Epithelial cell of proximal tubule (primary cell): ENCODE results near the gene CCDC174. TPM values are rescaled to one million over a fixed set of nuclear protein-coding genes. Genes with fewer than 3 reads are reported as not detected.

Experiments used
- DNase-seq: peaks from one replicate; pipeline ENCODE4 v3.0.0-alpha.2; 2011; ENCODE audit warnings: low read depth
- H3K4me3 ChIP-seq: 2 replicates; pipeline ENCODE4 v1.5.1; 2011; ENCODE audit warnings: low read depth, mild to moderate bottlenecking, low read length
- total RNA-seq: library from RNA; depleted of rRNA; stranded (reverse); fragments of >200 nt; gene quantifications from 2 replicates; pipeline ENCODE4 v1.2.3, GENCODE V29; 2015
- TF ChIP-seq, protein P1 (sequence below): conservative IDR thresholded peaks from 2 replicates; pipeline ENCODE4 v1.5.1; 2012; ENCODE audit warnings: low read depth, mild to moderate bottlenecking, low read length

CCDC174 gene
- total RNA-seq, 1 donor from 2014 or later, result 8.0 TPM

DNA sequence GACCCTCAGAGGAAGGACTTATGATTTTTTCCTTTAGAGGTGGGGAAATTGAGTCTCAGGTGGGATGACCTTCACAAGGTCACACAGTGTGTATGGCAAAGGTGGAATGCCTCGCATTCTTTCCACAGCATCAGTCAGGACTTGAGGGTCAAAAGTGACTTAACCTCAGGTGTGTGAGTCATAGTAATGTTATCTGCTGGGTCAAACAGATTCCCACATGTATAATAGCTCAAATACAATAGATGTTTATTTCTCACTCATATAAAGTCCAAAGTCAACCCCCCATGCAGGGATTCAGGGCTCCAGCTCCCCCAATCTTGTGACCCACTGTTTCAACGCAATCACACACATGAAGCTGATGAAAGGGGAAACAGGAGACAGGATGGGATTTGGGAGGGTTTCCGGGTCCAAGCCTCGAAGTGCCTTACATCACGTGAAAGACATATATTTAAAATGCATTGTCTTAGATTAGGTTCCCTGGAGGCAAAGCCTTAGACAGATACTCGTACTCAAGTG is 34.0 kb upstream of the CCDC174 start:
- H3K4me3 ChIP-seq, result no peak overlapping the region
- TF ChIP-seq, protein P1, sequence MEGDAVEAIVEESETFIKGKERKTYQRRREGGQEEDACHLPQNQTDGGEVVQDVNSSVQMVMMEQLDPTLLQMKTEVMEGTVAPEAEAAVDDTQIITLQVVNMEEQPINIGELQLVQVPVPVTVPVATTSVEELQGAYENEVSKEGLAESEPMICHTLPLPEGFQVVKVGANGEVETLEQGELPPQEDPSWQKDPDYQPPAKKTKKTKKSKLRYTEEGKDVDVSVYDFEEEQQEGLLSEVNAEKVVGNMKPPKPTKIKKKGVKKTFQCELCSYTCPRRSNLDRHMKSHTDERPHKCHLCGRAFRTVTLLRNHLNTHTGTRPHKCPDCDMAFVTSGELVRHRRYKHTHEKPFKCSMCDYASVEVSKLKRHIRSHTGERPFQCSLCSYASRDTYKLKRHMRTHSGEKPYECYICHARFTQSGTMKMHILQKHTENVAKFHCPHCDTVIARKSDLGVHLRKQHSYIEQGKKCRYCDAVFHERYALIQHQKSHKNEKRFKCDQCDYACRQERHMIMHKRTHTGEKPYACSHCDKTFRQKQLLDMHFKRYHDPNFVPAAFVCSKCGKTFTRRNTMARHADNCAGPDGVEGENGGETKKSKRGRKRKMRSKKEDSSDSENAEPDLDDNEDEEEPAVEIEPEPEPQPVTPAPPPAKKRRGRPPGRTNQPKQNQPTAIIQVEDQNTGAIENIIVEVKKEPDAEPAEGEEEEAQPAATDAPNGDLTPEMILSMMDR, result no peak
- DNase-seq, result no peak

DNA sequence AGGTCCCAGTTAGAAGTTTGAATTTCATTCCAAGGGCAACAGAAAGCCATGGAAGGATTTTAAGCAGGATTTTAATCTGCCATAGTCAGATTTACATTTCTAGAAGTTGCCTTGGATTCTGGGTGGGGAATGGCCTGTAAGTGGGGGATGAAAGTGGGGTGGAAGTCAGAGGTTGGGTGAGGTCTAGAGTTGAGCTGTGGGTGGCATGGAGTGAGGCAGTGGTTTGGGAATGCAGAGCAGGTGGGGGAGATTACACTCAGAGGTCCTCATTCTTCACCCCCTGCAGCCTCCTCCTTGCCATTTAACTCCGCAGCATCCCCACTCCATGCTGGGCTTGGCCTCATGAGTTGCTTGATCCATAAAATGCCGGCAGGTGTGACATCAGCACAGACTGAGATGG is 32.0 kb upstream of the CCDC174 start:
- DNase-seq, result no peak
- H3K4me3 ChIP-seq, result no peak overlapping the region
- TF ChIP-seq, protein P1, result no peak

DNA sequence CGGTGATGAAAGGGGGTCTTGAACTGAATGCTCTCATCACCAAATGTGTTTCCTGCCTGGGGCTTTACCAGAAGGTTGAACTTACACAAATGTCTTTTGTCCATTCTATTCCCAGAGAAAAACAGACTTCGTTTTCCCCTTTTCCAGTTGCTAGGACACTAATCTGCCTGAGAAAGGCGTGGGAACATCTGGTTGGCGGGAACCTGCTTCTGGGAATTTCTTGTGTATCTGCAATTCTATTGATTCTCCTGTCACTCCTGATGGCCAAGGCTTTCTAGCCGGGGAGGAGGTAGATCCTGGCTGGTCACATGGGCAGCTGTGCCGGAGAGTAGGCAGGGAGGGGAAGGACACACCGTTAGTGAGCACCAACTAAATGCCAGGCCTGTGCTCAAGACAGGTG is 31.1 kb upstream of the CCDC174 start:
- H3K4me3 ChIP-seq, result no peak overlapping the region
- DNase-seq, result no peak
- TF ChIP-seq, protein P1, result no peak

DNA sequence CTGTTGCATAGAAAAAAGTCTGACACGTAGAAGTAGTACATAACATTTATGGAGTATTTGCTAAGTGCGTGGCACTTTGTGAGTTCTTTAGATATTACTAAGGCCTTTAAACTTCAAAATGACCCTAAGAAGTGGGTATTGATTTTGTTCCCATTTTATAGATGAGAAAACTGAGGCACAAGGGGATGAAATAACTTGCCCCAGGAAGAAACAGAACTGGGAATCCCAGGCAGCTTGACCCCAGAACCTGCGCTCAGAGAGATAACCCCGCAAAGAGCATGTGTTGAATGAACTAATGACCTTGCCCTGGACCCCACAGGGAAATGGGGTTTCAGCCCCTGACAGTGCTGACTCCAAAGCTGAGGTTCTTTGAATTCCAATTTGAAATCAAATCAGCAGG is 30.5 kb upstream of the CCDC174 start:
- TF ChIP-seq, protein P1, result no peak
- DNase-seq, result no peak
- H3K4me3 ChIP-seq, result no peak overlapping the region

DNA sequence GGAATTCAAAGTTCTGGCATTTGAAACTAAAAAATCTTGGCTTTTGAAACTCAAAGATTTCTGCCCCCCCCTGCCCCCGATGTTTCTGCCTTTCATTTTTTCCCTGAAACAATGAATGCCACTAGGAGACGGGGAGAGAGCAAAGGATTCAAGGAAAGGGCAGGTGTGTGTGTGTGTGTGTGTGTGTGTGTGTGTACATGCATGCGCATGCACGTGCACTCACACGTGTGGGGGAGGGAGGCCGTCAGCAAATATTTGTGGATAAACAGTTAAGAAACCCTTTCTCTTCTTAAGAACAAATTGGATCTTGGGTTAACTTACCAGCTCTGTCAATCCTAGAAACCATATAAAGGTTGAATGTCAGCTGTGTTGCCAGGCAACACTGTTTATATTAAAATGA is 29.2 kb upstream of the CCDC174 start:
- TF ChIP-seq, protein P1, result no peak
- H3K4me3 ChIP-seq, result no peak overlapping the region
- no peak for DNase-seq

DNA sequence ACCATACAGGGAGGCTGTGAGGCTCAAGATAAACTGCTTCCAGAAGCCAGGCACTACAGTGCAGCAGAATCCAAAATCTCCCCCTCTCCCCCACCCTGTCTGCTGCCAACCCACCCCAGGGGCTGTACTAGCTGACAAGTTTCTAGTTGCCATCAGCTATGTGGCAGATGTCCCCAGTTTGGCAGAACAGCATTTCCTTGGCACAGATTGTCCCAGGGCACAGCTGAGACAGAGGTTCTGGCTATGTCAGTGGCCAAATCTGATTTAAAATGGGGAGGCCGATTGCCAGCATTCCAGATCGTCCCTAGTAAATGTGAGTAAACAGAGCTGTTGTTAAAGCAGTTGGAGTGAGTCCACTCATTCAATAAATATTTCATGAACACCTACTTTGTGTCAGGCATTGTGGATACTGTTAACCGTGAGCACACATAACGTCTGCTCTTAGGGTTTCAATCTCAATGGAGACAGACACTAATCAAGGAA is 28.0 kb upstream of the CCDC174 start:
- no peak for DNase-seq
- H3K4me3 ChIP-seq, result no peak overlapping the region
- TF ChIP-seq, protein P1, result no peak

DNA sequence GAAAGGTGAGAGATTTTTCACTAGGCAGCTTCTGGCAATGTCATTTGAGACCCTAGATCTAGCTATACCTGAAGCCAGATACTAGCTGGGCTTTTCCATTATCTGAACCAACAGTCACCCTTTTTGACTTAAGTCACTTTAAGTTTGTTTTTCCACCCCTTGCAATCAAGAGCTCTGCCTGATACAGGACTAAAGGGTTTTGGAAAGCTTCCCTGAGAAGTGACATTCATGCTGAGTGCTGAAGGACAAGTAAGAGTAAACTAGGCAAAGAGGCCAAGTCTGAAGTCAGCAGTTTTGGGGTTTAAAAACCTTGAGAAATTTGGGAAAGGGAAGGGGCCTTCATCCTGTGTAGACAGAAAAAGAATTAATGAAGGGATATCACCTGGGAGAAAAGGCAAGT is 27.1 kb upstream of the CCDC174 start:
- no peak overlapping the region for H3K4me3 ChIP-seq
- TF ChIP-seq, protein P1, result no peak
- DNase-seq, result no peak
